HEK293 (cell line): Measurements from ENCODE around the gene ATXN1L.

Source experiments
- ATF2 ChIP-seq: fragments of 450-650 bp; formaldehyde crosslinking; IDR thresholded peaks from 2 replicates; pipeline ENCODE4 v1.5.1; 2016; ENCODE audit warnings: missing biosample characterization, missing genetic modification characterization, low read depth
- IKZF3 ChIP-seq: fragments of 450-650 bp; IDR thresholded peaks from 2 replicates; pipeline ENCODE4 v1.5.0; 2018; ENCODE audit warnings: missing biosample characterization, mild to moderate bottlenecking, missing genetic modification characterization, moderate library complexity
- KLF10 ChIP-seq: fragments of 450-650 bp; IDR thresholded peaks from 2 replicates; pipeline ENCODE4 v1.5.1; 2018; ENCODE audit warnings: missing biosample characterization, mild to moderate bottlenecking, missing genetic modification characterization
- PRDM4 ChIP-seq: fragments of 450-650 bp; formaldehyde crosslinking; IDR thresholded peaks from 2 replicates; pipeline ENCODE4 v1.5.1; 2017; ENCODE audit warnings: missing biosample characterization, missing genetic modification characterization
- SP3 ChIP-seq: fragments of 450-650 bp; formaldehyde crosslinking; IDR thresholded peaks from 2 replicates; pipeline ENCODE4 v1.5.1; 2016; ENCODE audit warnings: missing biosample characterization, missing genetic modification characterization
- TRIM28 ChIP-seq: IDR thresholded peaks from 2 replicates; pipeline ENCODE4 v1.6.1; 2011; ENCODE audit warnings: low read length, control low read depth, borderline replicate concordance
- YY1 ChIP-seq: fragments of 450-650 bp; formaldehyde crosslinking; IDR thresholded peaks from 2 replicates; pipeline ENCODE4 v1.5.1; 2018; ENCODE audit warnings: missing biosample characterization, missing genetic modification characterization
- ZBTB6 ChIP-seq: fragments of 450-650 bp; formaldehyde crosslinking; IDR thresholded peaks from 2 replicates; pipeline ENCODE4 v1.5.1; 2017; ENCODE audit warnings: missing biosample characterization, missing genetic modification characterization
- ZIC2 ChIP-seq: fragments of 450-650 bp; formaldehyde crosslinking; IDR thresholded peaks from 2 replicates; pipeline ENCODE4 v1.5.1; 2016; ENCODE audit warnings: missing biosample characterization, missing genetic modification characterization
- ZNF138 ChIP-seq: fragments of 450-650 bp; formaldehyde crosslinking; IDR thresholded peaks from 2 replicates; pipeline ENCODE4 v1.5.1; 2016; ENCODE audit warnings: missing biosample characterization, missing genetic modification characterization, borderline replicate concordance
- ZNF140 ChIP-seq: fragments of 450-650 bp; formaldehyde crosslinking; IDR thresholded peaks from 2 replicates; pipeline ENCODE4 v1.5.1; 2016; ENCODE audit warnings: missing biosample characterization, missing genetic modification characterization
- ZNF146 ChIP-seq: fragments of 450-650 bp; formaldehyde crosslinking; IDR thresholded peaks from 2 replicates; pipeline ENCODE4 v1.5.1; 2016; ENCODE audit warnings: missing biosample characterization, missing genetic modification characterization
- ZNF184 ChIP-seq: fragments of 450-650 bp; IDR thresholded peaks from 2 replicates; pipeline ENCODE4 v1.5.1; 2018; ENCODE audit warnings: missing biosample characterization, mild to moderate bottlenecking, missing genetic modification characterization
- ZNF202 ChIP-seq: fragments of 450-650 bp; formaldehyde crosslinking; IDR thresholded peaks from 2 replicates; pipeline ENCODE4 v1.5.1; 2016; ENCODE audit warnings: missing biosample characterization, missing genetic modification characterization, borderline replicate concordance
- ZNF214 ChIP-seq: fragments of 450-650 bp; formaldehyde crosslinking; IDR thresholded peaks from 2 replicates; pipeline ENCODE4 v1.5.1; 2017; ENCODE audit warnings: missing biosample characterization, mild to moderate bottlenecking, missing genetic modification characterization, borderline replicate concordance
- ZNF366 ChIP-seq: fragments of 450-650 bp; formaldehyde crosslinking; conservative IDR thresholded peaks from 2 replicates; pipeline ENCODE4 v1.5.1; 2016; ENCODE audit warnings: missing biosample characterization, missing genetic modification characterization
- ZNF48 ChIP-seq: fragments of 450-650 bp; formaldehyde crosslinking; IDR thresholded peaks from 2 replicates; pipeline ENCODE4 v1.5.1; 2016; ENCODE audit warnings: missing biosample characterization, missing genetic modification characterization
- ZNF555 ChIP-seq: fragments of 450-650 bp; formaldehyde crosslinking; conservative IDR thresholded peaks from 2 replicates; pipeline ENCODE4 v1.5.1; 2017; ENCODE audit warnings: missing biosample characterization, mild to moderate bottlenecking, missing genetic modification characterization, inconsistent platforms
- ZNF623 ChIP-seq: fragments of 450-650 bp; formaldehyde crosslinking; IDR thresholded peaks from 2 replicates; pipeline ENCODE4 v1.5.1; 2016; ENCODE audit warnings: missing biosample characterization, missing genetic modification characterization
- ZNF629 ChIP-seq: fragments of 450-650 bp; formaldehyde crosslinking; IDR thresholded peaks from 2 replicates; pipeline ENCODE4 v1.5.1; 2017; ENCODE audit warnings: missing biosample characterization, missing genetic modification characterization
- ZNF677 ChIP-seq: fragments of 450-650 bp; IDR thresholded peaks from 2 replicates; pipeline ENCODE4 v1.5.0; 2018; ENCODE audit warnings: missing biosample characterization, mild to moderate bottlenecking, missing genetic modification characterization, moderate library complexity
- ZNF707 ChIP-seq: fragments of 450-650 bp; formaldehyde crosslinking; IDR thresholded peaks from 2 replicates; pipeline ENCODE4 v1.5.1; 2016; ENCODE audit warnings: missing biosample characterization, missing genetic modification characterization
- ZNF792 ChIP-seq: fragments of 450-650 bp; formaldehyde crosslinking; IDR thresholded peaks from 2 replicates; pipeline ENCODE4 v1.5.1; 2016; ENCODE audit warnings: missing biosample characterization, missing genetic modification characterization
- ZNF830 ChIP-seq: fragments of 450-650 bp; IDR thresholded peaks from 2 replicates; pipeline ENCODE4 v1.5.0; 2018; ENCODE audit warnings: missing biosample characterization, missing genetic modification characterization, low read depth, mild to moderate bottlenecking, moderate library complexity
- ZXDB ChIP-seq: fragments of 450-650 bp; formaldehyde crosslinking; IDR thresholded peaks from 2 replicates; pipeline ENCODE4 v1.5.1; 2016; ENCODE audit warnings: missing biosample characterization, missing genetic modification characterization
- TF ChIP-seq, protein P1 (sequence below): fragments of 450-650 bp; formaldehyde crosslinking; IDR thresholded peaks from 2 replicates; pipeline ENCODE4 v1.5.1; 2016; ENCODE audit warnings: missing biosample characterization, missing genetic modification characterization, low read depth
- TF ChIP-seq, protein P2 (sequence below): fragments of 450-650 bp; formaldehyde crosslinking; IDR thresholded peaks from 2 replicates; pipeline ENCODE4 v1.5.1; 2016; ENCODE audit warnings: missing biosample characterization, missing genetic modification characterization
- TF ChIP-seq, protein P3 (sequence below): fragments of 450-650 bp; formaldehyde crosslinking; IDR thresholded peaks from 2 replicates; pipeline ENCODE4 v1.5.1; 2016; ENCODE audit warnings: missing biosample characterization, missing genetic modification characterization

The ATXN1L gene

DNA sequence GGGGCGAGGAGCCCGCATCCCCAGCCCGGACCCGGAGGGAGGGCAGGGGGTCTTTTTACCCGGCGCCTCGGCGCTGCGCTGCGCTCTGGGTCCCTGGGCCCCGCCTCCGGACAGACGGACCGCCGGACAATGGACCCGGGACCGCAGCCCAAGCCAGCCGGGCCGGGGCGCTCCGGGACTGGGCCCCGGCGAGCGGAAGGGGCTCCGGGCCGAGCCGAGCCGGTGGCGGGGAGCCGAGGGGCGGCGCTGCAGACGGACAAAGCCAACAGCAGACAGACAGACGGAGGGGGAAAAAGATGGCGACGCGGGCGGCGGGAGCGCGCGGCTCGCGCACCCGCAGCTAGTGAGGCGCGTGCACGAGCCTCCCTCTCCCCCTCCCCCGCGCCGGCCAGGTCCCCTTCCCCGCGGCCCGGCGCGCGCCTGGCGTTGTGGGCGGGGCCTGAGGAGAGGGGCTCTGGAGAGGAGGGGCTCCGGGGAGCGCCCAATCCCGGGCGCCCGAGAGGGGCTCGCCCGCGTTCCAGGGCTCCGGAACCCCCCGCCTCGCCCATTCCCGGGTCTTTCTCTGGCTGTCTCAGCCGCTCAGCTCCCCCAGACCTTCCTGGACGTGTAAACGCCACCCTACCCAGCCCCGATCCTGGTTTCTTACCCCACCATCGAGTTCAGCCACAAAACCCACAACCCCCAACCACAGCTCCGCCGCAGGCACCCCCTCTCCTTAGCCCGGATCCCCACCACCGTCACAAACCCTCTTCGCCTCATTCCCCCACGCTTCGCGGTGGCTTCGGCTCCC, 38.3 kb downstream of the ATXN1L start, which contains the start of gene ZNF821 (continued):
- no peak for TF ChIP-seq ZNF830 (tag by site-specific recombination)
- TF ChIP-seq, protein P1, sequence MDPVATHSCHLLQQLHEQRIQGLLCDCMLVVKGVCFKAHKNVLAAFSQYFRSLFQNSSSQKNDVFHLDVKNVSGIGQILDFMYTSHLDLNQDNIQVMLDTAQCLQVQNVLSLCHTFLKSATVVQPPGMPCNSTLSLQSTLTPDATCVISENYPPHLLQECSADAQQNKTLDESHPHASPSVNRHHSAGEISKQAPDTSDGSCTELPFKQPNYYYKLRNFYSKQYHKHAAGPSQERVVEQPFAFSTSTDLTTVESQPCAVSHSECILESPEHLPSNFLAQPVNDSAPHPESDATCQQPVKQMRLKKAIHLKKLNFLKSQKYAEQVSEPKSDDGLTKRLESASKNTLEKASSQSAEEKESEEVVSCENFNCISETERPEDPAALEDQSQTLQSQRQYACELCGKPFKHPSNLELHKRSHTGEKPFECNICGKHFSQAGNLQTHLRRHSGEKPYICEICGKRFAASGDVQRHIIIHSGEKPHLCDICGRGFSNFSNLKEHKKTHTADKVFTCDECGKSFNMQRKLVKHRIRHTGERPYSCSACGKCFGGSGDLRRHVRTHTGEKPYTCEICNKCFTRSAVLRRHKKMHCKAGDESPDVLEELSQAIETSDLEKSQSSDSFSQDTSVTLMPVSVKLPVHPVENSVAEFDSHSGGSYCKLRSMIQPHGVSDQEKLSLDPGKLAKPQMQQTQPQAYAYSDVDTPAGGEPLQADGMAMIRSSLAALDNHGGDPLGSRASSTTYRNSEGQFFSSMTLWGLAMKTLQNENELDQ (tag by site-specific recombination) = no peak
- TF ChIP-seq ZBTB6 (tag by site-specific recombination) = no peak
- TF ChIP-seq ZNF623 (tag by site-specific recombination) = no peak
- TF ChIP-seq ZNF792 (tag by site-specific recombination) = no peak
- TF ChIP-seq ATF2 (tag by site-specific recombination) = no peak
- TF ChIP-seq ZNF184 = no peak
- TF ChIP-seq ZNF140 (tag by site-specific recombination) = no peak
- 0 out of 2 replicates have a peak, but pooled peaks have one; percentile 27 for TF ChIP-seq ZIC2
- no peak for TF ChIP-seq ZNF146
- peak; percentile 59 for TF ChIP-seq SP3
- no peak for TF ChIP-seq ZNF555 (tag by site-specific recombination)
- TF ChIP-seq YY1 (tag by site-specific recombination) = peak; percentile 65; the same call in 1 of the 2 replicates
- TF ChIP-seq ZNF48 = no peak
- TF ChIP-seq, protein P2, sequence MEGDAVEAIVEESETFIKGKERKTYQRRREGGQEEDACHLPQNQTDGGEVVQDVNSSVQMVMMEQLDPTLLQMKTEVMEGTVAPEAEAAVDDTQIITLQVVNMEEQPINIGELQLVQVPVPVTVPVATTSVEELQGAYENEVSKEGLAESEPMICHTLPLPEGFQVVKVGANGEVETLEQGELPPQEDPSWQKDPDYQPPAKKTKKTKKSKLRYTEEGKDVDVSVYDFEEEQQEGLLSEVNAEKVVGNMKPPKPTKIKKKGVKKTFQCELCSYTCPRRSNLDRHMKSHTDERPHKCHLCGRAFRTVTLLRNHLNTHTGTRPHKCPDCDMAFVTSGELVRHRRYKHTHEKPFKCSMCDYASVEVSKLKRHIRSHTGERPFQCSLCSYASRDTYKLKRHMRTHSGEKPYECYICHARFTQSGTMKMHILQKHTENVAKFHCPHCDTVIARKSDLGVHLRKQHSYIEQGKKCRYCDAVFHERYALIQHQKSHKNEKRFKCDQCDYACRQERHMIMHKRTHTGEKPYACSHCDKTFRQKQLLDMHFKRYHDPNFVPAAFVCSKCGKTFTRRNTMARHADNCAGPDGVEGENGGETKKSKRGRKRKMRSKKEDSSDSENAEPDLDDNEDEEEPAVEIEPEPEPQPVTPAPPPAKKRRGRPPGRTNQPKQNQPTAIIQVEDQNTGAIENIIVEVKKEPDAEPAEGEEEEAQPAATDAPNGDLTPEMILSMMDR (tag by site-specific recombination) = no peak
- TF ChIP-seq ZXDB (tag by site-specific recombination) = peak; percentile 77
- no peak for TF ChIP-seq ZNF214 (tag by site-specific recombination)
- TF ChIP-seq, protein P3, sequence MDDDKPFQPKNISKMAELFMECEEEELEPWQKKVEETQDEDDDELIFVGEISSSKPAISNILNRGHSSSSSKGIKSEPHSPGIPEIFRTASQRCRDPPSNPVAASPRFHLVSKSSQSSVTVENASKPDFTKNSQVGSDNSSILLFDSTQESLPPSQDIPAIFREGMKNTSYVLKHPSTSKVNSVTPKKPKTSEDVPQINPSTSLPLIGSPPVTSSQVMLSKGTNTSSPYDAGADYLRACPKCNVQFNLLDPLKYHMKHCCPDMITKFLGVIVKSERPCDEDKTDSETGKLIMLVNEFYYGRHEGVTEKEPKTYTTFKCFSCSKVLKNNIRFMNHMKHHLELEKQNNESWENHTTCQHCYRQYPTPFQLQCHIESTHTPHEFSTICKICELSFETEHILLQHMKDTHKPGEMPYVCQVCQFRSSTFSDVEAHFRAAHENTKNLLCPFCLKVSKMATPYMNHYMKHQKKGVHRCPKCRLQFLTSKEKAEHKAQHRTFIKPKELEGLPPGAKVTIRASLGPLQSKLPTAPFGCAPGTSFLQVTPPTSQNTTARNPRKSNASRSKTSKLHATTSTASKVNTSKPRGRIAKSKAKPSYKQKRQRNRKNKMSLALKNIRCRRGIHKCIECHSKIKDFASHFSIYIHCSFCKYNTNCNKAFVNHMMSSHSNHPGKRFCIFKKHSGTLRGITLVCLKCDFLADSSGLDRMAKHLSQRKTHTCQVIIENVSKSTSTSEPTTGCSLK (tag by site-specific recombination) = no peak
- TF ChIP-seq KLF10 (tag by site-specific recombination) = peak; percentile 82
- no peak for TF ChIP-seq PRDM4 (tag by site-specific recombination)
- TF ChIP-seq IKZF3 = no peak
- TF ChIP-seq ZNF677 (tag by site-specific recombination) = peak; percentile 41; the same call in 1 of the 2 replicates
- no peak for TF ChIP-seq ZNF138 (tag by site-specific recombination)
- no peak for TF ChIP-seq ZNF629 (tag by site-specific recombination)
- no peak for TF ChIP-seq ZNF707
- no peak for TF ChIP-seq ZNF366 (tag by site-specific recombination)
- TF ChIP-seq TRIM28 = 0 out of 2 replicates have a peak, but pooled peaks have one; percentile 17
- no peak for TF ChIP-seq ZNF202 (tag by site-specific recombination)
